ENCODE results near the gene CHRNA9.

DNA sequence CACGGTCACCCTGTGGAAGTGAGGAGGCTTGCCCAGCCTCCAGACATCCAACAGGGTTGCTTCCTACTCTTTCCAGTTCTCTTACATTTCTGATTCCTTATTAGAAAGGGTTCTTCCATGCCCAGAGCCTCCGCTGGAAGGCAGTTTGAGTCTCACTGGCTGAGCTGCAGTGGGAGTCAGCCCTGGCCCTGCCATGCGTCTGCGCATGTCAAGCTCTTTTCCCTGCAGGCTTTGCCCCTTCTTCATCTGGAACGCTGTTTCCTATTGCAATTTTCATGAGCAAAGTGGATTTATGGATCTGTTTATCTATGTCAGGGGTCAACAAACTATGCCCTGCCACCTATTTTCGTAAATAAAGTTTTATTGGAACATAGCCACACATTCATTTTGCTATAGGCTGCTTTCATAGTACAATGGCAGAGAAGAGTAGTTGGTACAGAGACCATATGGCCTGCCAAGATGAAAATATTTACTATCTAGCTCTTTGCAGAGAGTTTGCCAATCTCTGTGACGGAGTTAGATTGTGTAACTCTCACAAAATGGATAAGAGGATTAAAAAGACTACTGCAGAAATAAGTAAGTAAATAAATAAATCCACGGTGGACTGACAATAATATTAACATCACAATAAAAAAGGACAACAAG lies 3.9 kb upstream of the CHRNA9 start:
- TF ChIP-seq, protein P1, sequence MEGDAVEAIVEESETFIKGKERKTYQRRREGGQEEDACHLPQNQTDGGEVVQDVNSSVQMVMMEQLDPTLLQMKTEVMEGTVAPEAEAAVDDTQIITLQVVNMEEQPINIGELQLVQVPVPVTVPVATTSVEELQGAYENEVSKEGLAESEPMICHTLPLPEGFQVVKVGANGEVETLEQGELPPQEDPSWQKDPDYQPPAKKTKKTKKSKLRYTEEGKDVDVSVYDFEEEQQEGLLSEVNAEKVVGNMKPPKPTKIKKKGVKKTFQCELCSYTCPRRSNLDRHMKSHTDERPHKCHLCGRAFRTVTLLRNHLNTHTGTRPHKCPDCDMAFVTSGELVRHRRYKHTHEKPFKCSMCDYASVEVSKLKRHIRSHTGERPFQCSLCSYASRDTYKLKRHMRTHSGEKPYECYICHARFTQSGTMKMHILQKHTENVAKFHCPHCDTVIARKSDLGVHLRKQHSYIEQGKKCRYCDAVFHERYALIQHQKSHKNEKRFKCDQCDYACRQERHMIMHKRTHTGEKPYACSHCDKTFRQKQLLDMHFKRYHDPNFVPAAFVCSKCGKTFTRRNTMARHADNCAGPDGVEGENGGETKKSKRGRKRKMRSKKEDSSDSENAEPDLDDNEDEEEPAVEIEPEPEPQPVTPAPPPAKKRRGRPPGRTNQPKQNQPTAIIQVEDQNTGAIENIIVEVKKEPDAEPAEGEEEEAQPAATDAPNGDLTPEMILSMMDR (IDR thresholded peaks at IDR 0.05), result no peak
- TF ChIP-seq POLR2A (IDR thresholded peaks at IDR 0.05), result no peak

All from ovary (tissue), 3 donors.